ENCODE measurements around the gene MCTP2.

The MCTP2 gene

GRCh38 chr15:94263341-94264273 lies 32.2 kb downstream of the MCTP2 start:
- peak overlapping the region; percentile 87 for H3K4me2 ChIP-seq (ENCODE audit: low read length)
- H3K4me3 ChIP-seq (ENCODE audit: low read length), result peak overlapping the region; percentile 61

DNA sequence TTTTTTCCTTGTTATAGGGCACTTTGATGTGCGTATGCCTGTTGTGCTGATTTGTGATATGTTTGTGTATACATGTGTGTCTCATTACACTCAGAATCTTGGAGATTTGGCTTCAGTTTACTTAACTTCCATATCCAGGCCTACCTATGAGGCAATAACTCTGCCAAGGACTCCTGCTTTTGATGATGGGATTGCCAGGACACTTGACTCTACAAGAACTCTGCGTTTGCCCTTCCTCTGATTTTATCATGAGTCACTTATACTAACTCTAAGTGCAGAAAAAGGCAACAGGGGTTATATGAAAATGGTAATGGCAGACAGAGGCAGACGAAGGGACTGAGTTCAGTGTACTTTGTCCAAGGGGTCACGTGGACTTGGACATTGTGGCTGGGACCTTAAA lies 33.6 kb downstream of the MCTP2 start:
- Histone ChIP-seq H3K4me2 (ENCODE audit: low read length) (peak overlapping the region; percentile 87), H3K79me2 (ENCODE audit: control insufficient read depth, low read length) (peaks cover 96% of the 10 kb centered on the region), H3K27me3 (ENCODE audit: control insufficient read depth, low read length) (no peaks in the 10 kb centered on the region), H3F3A (ENCODE audit: control insufficient read depth, insufficient read depth) (peaks cover 37% of the 10 kb centered on the region), H3K9me2 (replicated peaks; ENCODE audit: control insufficient read depth, low read length) (no peaks in the 10 kb centered on the region), H3K4me1 (ENCODE audit: control insufficient read depth, low read length) (peaks cover 91% of the 10 kb centered on the region), H3K9me3 (ENCODE audit: control insufficient read depth, insufficient read depth, low read length) (no peaks in the 10 kb centered on the region), H3K27ac (ENCODE audit: low read depth, low read length) (peak overlapping the region; percentile 98), H3K4me3 (ENCODE audit: low read length) (peak overlapping the region; percentile 12), H4K20me1 (ENCODE audit: control insufficient read depth, insufficient read depth, low read depth, low read length) (no peaks in the 10 kb centered on the region), H3K36me3 (ENCODE audit: control insufficient read depth, low read length) (peaks cover 43% of the 10 kb centered on the region)
- TF ChIP-seq EZH2phosphoT487 (IDR thresholded peaks at IDR 0.05; ENCODE audit: borderline replicate concordance, low read length) (no peak), CTCF (IDR thresholded peaks at IDR 0.05; ENCODE audit: low read depth, low read length, poor library complexity, severe bottlenecking) (no peak)

More at GRCh38 chr15:94263341-94264273, 32.2 kb downstream of the MCTP2 start:
- TF ChIP-seq CTCF (IDR thresholded peaks at IDR 0.05; ENCODE audit: low read depth, low read length, poor library complexity, severe bottlenecking) (no peak), EZH2phosphoT487 (IDR thresholded peaks at IDR 0.05; ENCODE audit: borderline replicate concordance, low read length) (no peak)
- Histone ChIP-seq H3K27me3 (ENCODE audit: control insufficient read depth, low read length) (no peaks in the 10 kb centered on the region), H3K36me3 (ENCODE audit: control insufficient read depth, low read length) (peaks cover 41% of the 10 kb centered on the region), H3F3A (ENCODE audit: control insufficient read depth, insufficient read depth) (peaks cover 51% of the 10 kb centered on the region), H4K20me1 (ENCODE audit: control insufficient read depth, insufficient read depth, low read depth, low read length) (no peaks in the 10 kb centered on the region), H3K27ac (ENCODE audit: low read depth, low read length) (peak overlapping the region; percentile 98), H3K79me2 (ENCODE audit: control insufficient read depth, low read length) (peaks cover 86% of the 10 kb centered on the region), H3K4me1 (ENCODE audit: control insufficient read depth, low read length) (peaks cover 96% of the 10 kb centered on the region), H3K9me2 (replicated peaks; ENCODE audit: control insufficient read depth, low read length) (no peaks in the 10 kb centered on the region), H3K9me3 (ENCODE audit: control insufficient read depth, insufficient read depth, low read length) (no peaks in the 10 kb centered on the region)

GRCh38 chr15:94265982-94266381 lies 34.6 kb downstream of the MCTP2 start:
- Histone ChIP-seq H3K9me2 (replicated peaks; ENCODE audit: control insufficient read depth, low read length) (no peaks in the 10 kb centered on the region), H3K4me1 (ENCODE audit: control insufficient read depth, low read length) (peaks cover 91% of the 10 kb centered on the region), H3F3A (ENCODE audit: control insufficient read depth, insufficient read depth) (peaks cover 28% of the 10 kb centered on the region), H4K20me1 (ENCODE audit: control insufficient read depth, insufficient read depth, low read depth, low read length) (no peaks in the 10 kb centered on the region), H3K27me3 (ENCODE audit: control insufficient read depth, low read length) (no peaks in the 10 kb centered on the region), H3K79me2 (ENCODE audit: control insufficient read depth, low read length) (peaks cover 96% of the 10 kb centered on the region), H3K36me3 (ENCODE audit: control insufficient read depth, low read length) (peaks cover 38% of the 10 kb centered on the region), H3K4me2 (ENCODE audit: low read length) (peak overlapping the region; percentile 45), H3K9me3 (ENCODE audit: control insufficient read depth, insufficient read depth, low read length) (no peaks in the 10 kb centered on the region), H3K27ac (ENCODE audit: low read depth, low read length) (peak overlapping the region; percentile 98), H3K4me3 (ENCODE audit: low read length) (peak overlapping the region; percentile 40)
- TF ChIP-seq EZH2phosphoT487 (IDR thresholded peaks at IDR 0.05; ENCODE audit: borderline replicate concordance, low read length) (no peak), CTCF (IDR thresholded peaks at IDR 0.05; ENCODE audit: low read depth, low read length, poor library complexity, severe bottlenecking) (no peak)

All from DOHH2 (cell line).